Islet of Langerhans (tissue), 1 donor: ENCODE results near the gene ATP6V0E2.
"Not testable (repeated sequence)": the region's sequence is repeated elsewhere in the genome, so short reads cannot be mapped to it uniquely, and the experiment has no call there.

ENCODE experiments used
- FAIRE-seq: peaks from one replicate; lab custom pipeline; 2011; peaks lifted over from hg19 to GRCh38; lab: Jason Lieb, UNC

The ATP6V0E2 gene

GRCh38 chr7:149879766-149880637, 6.2 kb downstream of the ATP6V0E2 start:
- no peak for FAIRE-seq

- FAIRE-seq: no peak
Measured at GRCh38 chr7:149880638-149881311, 7.0 kb downstream of the ATP6V0E2 start.

DNA sequence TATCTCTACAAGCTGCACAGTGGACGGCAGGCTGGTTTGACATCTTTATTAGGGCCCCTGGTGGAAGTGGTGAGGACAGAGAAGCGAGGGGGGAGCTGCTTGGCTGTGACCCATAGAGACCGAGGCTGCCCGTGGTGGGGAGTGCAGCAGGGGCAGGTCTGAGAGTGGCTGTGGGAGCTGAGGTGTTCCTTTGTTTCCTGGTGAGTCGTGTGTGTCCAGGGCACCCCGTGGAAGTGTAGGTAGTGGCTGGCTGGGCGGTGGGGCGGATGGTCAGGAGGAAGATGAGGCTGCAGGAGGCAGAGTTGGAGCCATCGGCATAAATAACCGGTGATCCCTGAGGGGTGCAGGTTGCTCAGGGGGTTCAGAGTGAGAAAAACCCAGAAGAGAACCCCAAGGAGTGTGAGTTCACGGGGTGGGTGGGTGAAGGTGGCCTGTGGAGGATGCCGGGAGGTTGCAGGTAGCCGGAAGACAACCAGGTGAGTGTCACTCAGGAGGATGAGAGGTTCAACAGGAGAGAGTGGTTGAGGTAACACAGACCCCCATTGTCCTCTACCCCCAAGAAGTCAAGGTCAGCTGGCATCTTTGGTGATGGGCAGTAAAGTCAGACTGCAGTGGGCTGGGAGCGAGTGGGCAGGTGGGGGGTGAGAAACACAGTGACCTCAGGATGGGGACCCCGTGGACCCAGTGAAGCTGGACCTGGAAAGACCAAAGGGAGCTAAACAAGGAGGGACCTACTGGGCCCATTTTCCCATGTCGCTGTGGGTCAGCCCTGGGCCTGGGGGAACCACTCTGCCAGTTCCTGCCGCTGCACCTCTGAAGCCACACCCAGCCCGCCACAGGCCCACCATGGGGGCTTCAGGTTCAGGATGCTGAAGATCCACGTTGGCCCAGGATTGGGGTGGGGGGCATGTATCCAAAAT, 7.8 kb downstream of the ATP6V0E2 start:
- FAIRE-seq: no peak

DNA sequence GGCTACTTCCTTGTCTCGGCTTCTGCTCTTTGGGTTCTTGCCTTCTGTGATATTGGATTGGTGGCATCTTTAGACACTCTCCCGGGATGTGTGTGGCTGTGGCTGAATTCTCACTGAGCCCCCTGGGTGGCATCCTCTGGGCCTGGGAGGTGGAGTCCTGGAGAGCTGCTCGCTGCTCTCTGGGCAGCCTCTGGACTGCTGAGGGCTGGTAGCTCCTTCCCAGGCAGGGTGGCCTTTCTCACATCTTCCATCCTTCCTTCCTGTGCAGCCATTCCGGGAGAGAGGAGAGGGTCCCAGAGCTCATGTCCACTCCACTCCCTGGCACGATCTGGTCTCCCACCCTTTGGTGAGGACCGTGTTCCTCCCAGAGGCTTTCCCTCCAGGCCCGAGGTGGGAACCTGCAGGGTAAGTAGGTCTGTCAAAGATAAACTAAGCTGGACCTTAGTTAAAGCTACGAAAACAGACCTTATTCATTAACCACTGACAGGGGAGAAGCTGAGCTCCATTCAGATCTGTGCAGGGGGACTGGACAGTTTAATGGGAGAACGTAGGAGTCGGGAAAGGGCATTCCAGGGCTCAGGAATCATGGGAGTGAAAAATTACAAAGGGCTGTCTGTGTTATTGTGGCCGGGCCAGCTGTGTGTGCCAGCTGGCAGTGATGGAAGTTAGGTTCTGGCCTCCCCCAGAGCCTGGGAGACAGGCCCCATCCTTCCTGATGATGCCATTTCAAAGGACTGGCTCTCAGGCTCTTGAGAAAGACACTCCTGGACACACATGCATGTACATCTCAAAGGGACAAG, 8.7 kb downstream of the ATP6V0E2 start:
- no peak for FAIRE-seq

- FAIRE-seq: no peak
Measured at GRCh38 chr7:149883048-149883438, 9.3 kb downstream of the ATP6V0E2 start.

- FAIRE-seq: peak; percentile 75
Measured at GRCh38 chr7:149883452-149883861, 9.7 kb downstream of the ATP6V0E2 start.

GRCh38 chr7:149884016-149884415, 10.2 kb downstream of the ATP6V0E2 start:
- no peak for FAIRE-seq

DNA sequence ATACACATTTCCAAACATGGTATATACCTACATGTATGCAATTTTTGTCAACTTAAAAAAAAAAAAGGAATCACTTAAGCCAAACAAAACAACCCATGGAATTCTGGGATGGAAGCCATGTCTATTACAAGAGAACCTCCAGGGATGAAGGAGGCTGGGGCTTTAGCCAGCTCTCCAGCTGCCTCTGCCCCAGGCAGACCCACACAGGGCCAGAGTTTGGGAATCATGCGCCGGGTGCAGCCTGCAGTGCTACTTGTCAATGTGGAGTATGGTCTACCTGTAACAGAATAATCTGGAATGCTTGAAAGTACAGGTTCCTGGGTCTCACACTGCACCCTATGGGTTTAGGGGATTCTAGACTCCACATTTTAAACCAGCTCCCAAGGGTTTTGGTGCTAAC, 10.8 kb downstream of the ATP6V0E2 start:
- FAIRE-seq: no peak

- no peak for FAIRE-seq
Measured at GRCh38 chr7:149885191-149886017, 11.6 kb downstream of the ATP6V0E2 start.

- no peak for FAIRE-seq
Measured at GRCh38 chr7:149886018-149886415, 12.2 kb downstream of the ATP6V0E2 start.

DNA sequence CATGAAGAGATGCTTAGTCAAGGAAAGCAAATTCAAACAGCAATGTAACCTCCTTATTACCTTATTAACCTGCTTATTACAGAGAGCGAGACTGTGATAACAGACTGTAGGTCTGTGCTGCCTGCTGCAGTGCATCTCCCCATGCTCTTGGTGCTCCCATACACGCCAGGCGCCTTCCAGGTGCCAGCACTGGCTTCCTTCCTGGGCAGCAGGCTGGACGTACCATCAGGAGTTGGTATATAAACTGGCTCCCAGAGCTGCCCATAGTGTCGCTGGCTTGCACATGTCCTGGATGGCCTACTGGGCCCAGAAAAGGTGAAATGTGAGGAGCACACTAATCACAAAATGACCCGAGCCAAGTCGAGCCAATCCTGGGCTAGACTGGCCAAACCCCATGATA, 13.5 kb downstream of the ATP6V0E2 start:
- FAIRE-seq: no peak

DNA sequence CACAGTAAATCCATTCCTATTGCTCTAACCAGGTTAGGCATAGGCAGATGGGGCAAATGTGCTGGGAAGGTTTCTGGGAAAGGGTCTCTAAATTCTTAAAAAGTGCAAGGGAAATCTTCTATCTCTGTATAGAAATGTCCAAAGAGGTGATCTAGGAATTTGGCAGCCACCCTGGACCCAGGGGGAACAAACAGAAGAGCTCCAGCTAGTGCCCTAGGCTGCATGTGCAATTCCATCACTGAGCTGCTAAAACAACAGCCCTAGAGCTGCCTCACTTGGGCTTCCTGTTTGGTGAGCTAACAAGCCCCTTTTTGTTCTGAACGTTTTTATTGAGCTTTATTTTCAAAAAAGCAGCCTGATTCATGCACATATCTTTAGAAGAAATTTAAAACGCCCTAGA, 16.9 kb downstream of the ATP6V0E2 start:
- FAIRE-seq: not testable (repeated sequence)

DNA sequence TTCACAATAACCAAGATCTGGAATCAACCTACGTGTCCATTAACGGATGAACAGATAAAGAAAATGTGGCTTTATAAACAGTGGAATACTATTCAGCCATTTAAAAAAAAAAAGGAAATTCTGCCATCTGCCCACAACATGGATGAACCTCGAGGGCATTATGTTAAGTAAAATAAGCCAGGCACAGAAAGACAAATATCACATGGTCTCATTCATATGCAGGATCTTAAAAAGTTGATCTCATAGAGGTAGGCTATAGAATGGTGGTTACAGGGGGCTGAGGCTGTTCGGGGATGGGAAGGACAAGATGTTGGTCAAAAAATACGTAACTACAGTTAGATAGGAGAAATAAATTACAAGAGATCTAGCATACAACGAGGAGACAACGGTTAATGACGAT, 21.2 kb downstream of the ATP6V0E2 start:
- not testable (repeated sequence) for FAIRE-seq

DNA sequence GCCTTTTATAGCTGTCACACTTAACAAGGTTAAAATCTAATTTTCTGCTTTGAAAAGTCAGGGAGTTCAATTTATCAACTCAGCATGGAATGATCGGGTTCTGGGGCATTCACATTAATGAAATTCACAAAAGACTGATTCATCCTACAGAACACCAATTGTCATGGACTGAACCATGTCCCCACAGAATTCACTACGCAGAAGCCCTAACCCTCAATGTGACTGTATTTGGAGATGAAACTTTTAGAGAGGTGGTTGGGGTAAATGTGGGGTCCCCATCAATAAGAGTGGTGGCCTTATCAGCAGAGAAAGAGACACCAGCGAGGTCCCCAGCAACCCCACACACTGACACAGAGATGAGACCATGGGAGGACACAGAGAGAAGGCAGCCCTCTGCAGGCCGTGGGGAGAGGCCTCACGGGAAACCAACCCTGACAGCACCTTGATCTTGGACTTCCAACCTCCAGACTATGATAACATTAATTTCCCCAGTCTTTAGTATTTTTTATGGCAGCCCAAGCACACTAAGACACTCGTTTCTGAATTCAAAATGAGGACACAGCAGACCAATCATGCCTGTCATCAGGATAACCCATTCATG, 34.1 kb downstream of the ATP6V0E2 start:
- not testable (repeated sequence) for FAIRE-seq

GRCh38 chr7:149910219-149910618, 36.5 kb downstream of the ATP6V0E2 start:
- FAIRE-seq: not testable (repeated sequence)

GRCh38 chr7:149912126-149912525, 38.4 kb downstream of the ATP6V0E2 start:
- not testable (repeated sequence) for FAIRE-seq

GRCh38 chr7:149926414-149926813, 52.6 kb downstream of the ATP6V0E2 start:
- FAIRE-seq: not testable (repeated sequence)
